HG02763 (cell line): ENCODE measurements around the gene FLCN.
"Not testable (repeated sequence)": the region's sequence is repeated elsewhere in the genome, so short reads cannot be mapped to it uniquely, and the experiment has no call there.

Experiments used
- ATAC-seq: cut with Tn5 transposase; IDR thresholded peaks from one replicate; pipeline ENCODE4 v1.9.1; 2021; ENCODE audit warnings: mild to moderate bottlenecking, moderate library complexity; ENCODE audit not compliant: unreplicated experiment

FLCN gene

GRCh38 chr17:17188586-17188985, 48.4 kb downstream of the FLCN start:
- no peak for ATAC-seq

- no peak for ATAC-seq
These were observed 50.1 kb downstream of the FLCN start for GRCh38 chr17:17186551-17187505.

GRCh38 chr17:17186051-17186450, 50.9 kb downstream of the FLCN start:
- ATAC-seq, result peak; percentile 50

- not testable (repeated sequence) for ATAC-seq
These were observed 51.8 kb downstream of the FLCN start for GRCh38 chr17:17184985-17185757.

GRCh38 chr17:17183744-17184143, 53.2 kb downstream of the FLCN start:
- no peak for ATAC-seq

- ATAC-seq, result no peak
These were observed 54.3 kb downstream of the FLCN start for GRCh38 chr17:17182598-17183136.

- ATAC-seq, result no peak
These were observed 55.0 kb downstream of the FLCN start for GRCh38 chr17:17181666-17182597.

- no peak for ATAC-seq
These were observed 56.0 kb downstream of the FLCN start for GRCh38 chr17:17180741-17181525.

- ATAC-seq, result no peak
These were observed 56.8 kb downstream of the FLCN start for GRCh38 chr17:17180141-17180603.

- ATAC-seq, result no peak
These were observed 57.6 kb downstream of the FLCN start for GRCh38 chr17:17179371-17179827.

- no peak for ATAC-seq
These were observed 59.8 kb downstream of the FLCN start for GRCh38 chr17:17177176-17177575.

GRCh38 chr17:17176341-17176740, 60.6 kb downstream of the FLCN start:
- no peak for ATAC-seq

GRCh38 chr17:17175917-17176316, 61.1 kb downstream of the FLCN start:
- no peak for ATAC-seq

- no peak for ATAC-seq
These were observed 61.6 kb downstream of the FLCN start for GRCh38 chr17:17175340-17175739.

GRCh38 chr17:17173921-17174320, 63.0 kb downstream of the FLCN start:
- ATAC-seq, result no peak

GRCh38 chr17:17172990-17173389, 64.0 kb downstream of the FLCN start:
- ATAC-seq, result no peak

- ATAC-seq, result no peak
These were observed 64.7 kb downstream of the FLCN start for GRCh38 chr17:17172001-17172939.

GRCh38 chr17:17171186-17171585, 65.8 kb downstream of the FLCN start:
- no peak for ATAC-seq
